ENCODE measurements around the gene RRP1B.

The RRP1B gene

GRCh38 chr21:43658088-43658741 lies 1.1 kb upstream of the RRP1B start:
- TF ChIP-seq CTCF (IDR thresholded peaks at IDR 0.05; ENCODE audit: low read length) (no peak), EZH2 (optimal IDR thresholded peaks at IDR 0.05; ENCODE audit: low read depth, low read length) (no peak), EZH2phosphoT487 (IDR thresholded peaks at IDR 0.05; ENCODE audit: low read length) (no peak)
- Histone ChIP-seq H4K20me1 (ENCODE audit: insufficient read depth, low read length) (no peaks in the 10 kb centered on the region; the same call in 1 of the 2 replicates), H3K9me2 (replicated peaks; ENCODE audit: insufficient read depth, low read length) (no peaks in the 10 kb centered on the region), H3K36me3 (replicated peaks; ENCODE audit: insufficient read depth, low read length) (peaks cover 12% of the 10 kb centered on the region; the same call in 1 of the 2 replicates), H3K4me3 (ENCODE audit: low read length) (no peak overlapping the region), H2AFZ (ENCODE audit: low read length) (no peak overlapping the region), H3K27ac (ENCODE audit: low read length) (no peak overlapping the region), H3K27me3 (replicated peaks; ENCODE audit: insufficient read depth, low read length) (no peaks in the 10 kb centered on the region), H3K9me3 (replicated peaks; ENCODE audit: insufficient read depth, low read length) (no peaks in the 10 kb centered on the region), H3K9ac (ENCODE audit: low read length) (no peak overlapping the region), H3K4me1 (ENCODE audit: low read length) (peaks cover 18% of the 10 kb centered on the region), H3K4me2 (ENCODE audit: low read depth, low read length) (no peak overlapping the region), H3F3A (ENCODE audit: insufficient read depth, low read length) (peaks cover 14% of the 10 kb centered on the region), H3K79me2 (ENCODE audit: low read length) (peaks cover 38% of the 10 kb centered on the region)
- DNase-seq: no peak

DNA sequence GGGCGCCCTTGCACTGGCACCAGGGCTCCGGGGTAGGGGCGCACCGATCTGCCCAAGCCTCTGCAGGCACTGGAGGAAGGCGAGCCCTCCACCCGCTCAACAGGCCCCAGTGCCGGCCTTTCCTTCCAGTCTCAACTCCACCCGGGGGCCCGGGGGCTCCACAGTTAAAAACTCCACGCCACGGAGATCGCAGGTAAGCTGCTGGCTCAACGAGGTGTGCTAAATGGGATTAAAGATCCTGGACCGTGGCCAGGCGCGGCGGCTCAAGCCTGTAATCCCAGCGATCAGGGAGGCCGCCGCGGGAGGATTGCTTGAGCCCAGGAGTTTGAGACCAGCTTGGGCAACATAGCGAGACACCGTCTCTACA lies 608 bp upstream of the RRP1B start:
- peak overlapping the region; percentile 55; the same call in 1 of the 2 replicates for H3K4me2 ChIP-seq (ENCODE audit: low read depth, low read length)
- H3K27ac ChIP-seq (ENCODE audit: low read length): no peak overlapping the region
- no peak for TF ChIP-seq EZH2phosphoT487 (IDR thresholded peaks at IDR 0.05; ENCODE audit: low read length)
- H3K4me1 ChIP-seq (ENCODE audit: low read length): peaks cover 18% of the 10 kb centered on the region
- no peaks in the 10 kb centered on the region for H3K9me2 ChIP-seq (replicated peaks; ENCODE audit: insufficient read depth, low read length)
- no peak for DNase-seq
- peaks cover 43% of the 10 kb centered on the region for H3K79me2 ChIP-seq (ENCODE audit: low read length)
- no peak overlapping the region; the same call in 1 of the 2 replicates for H3K4me3 ChIP-seq (ENCODE audit: low read length)
- H3F3A ChIP-seq (ENCODE audit: insufficient read depth, low read length): peaks cover 14% of the 10 kb centered on the region
- 0 out of 2 replicates have a peak overlapping the region, but pooled peaks have one; percentile 37 for H3K9ac ChIP-seq (ENCODE audit: low read length)
- H2AFZ ChIP-seq (ENCODE audit: low read length): peak overlapping the region; percentile 83
- no peaks in the 10 kb centered on the region for H3K9me3 ChIP-seq (replicated peaks; ENCODE audit: insufficient read depth, low read length)
- H3K36me3 ChIP-seq (replicated peaks; ENCODE audit: insufficient read depth, low read length): peaks cover 12% of the 10 kb centered on the region
- no peaks in the 10 kb centered on the region; the same call in 1 of the 2 replicates for H4K20me1 ChIP-seq (ENCODE audit: insufficient read depth, low read length)
- no peaks in the 10 kb centered on the region for H3K27me3 ChIP-seq (replicated peaks; ENCODE audit: insufficient read depth, low read length)

DNA sequence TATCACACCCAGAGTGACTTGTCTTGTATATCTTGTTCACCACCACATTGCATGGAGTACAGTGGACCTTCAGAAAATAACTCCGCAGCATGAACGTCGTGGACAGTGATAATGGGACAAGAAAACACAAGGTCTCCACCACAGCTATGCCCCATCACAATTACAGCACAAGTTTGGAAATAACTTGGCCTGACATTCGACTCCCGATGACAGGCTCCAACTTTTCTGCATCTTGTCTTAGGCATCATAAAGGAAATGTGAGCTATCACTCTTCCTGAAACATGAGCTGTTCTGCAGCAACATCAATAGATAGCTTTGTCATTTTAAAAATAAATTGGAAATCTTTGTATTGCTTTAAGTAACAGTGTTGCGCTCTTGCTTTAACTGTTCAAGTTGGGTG lies 2.9 kb downstream of the RRP1B start:
- H3K4me2 ChIP-seq (ENCODE audit: low read depth, low read length): no peak overlapping the region
- peaks cover 19% of the 10 kb centered on the region for H3K36me3 ChIP-seq (replicated peaks; ENCODE audit: insufficient read depth, low read length)
- no peaks in the 10 kb centered on the region; the same call in 1 of the 2 replicates for H4K20me1 ChIP-seq (ENCODE audit: insufficient read depth, low read length)

More for the DNA sequence above, 2.9 kb downstream of the RRP1B start:
- H3K27ac ChIP-seq (ENCODE audit: low read length): no peak overlapping the region
- DNase-seq: no peak
- H3K9me2 ChIP-seq (replicated peaks; ENCODE audit: insufficient read depth, low read length): no peaks in the 10 kb centered on the region
- peaks cover 78% of the 10 kb centered on the region for H3K79me2 ChIP-seq (ENCODE audit: low read length)
- H2AFZ ChIP-seq (ENCODE audit: low read length): no peak overlapping the region
- no peak overlapping the region for H3K4me3 ChIP-seq (ENCODE audit: low read length)
- TF ChIP-seq CTCF (IDR thresholded peaks at IDR 0.05; ENCODE audit: low read length) (no peak), EZH2phosphoT487 (IDR thresholded peaks at IDR 0.05; ENCODE audit: low read length) (no peak), EZH2 (optimal IDR thresholded peaks at IDR 0.05; ENCODE audit: low read depth, low read length) (no peak)
- H3K9me3 ChIP-seq (replicated peaks; ENCODE audit: insufficient read depth, low read length): no peaks in the 10 kb centered on the region
- H3K27me3 ChIP-seq (replicated peaks; ENCODE audit: insufficient read depth, low read length): no peaks in the 10 kb centered on the region
- no peak overlapping the region for H3K9ac ChIP-seq (ENCODE audit: low read length)
- peaks cover 9% of the 10 kb centered on the region for H3F3A ChIP-seq (ENCODE audit: insufficient read depth, low read length)
- H3K4me1 ChIP-seq (ENCODE audit: low read length): peaks cover 18% of the 10 kb centered on the region
